ENCODE measurements around the gene IDUA. TPM values are rescaled to one million over a fixed set of nuclear protein-coding genes. Genes with fewer than 3 reads are reported as not detected.

The IDUA gene
- total and polyA plus RNA-seq, 12 donors, result 4.6 to 13.3 (median 8.7) TPM

DNA sequence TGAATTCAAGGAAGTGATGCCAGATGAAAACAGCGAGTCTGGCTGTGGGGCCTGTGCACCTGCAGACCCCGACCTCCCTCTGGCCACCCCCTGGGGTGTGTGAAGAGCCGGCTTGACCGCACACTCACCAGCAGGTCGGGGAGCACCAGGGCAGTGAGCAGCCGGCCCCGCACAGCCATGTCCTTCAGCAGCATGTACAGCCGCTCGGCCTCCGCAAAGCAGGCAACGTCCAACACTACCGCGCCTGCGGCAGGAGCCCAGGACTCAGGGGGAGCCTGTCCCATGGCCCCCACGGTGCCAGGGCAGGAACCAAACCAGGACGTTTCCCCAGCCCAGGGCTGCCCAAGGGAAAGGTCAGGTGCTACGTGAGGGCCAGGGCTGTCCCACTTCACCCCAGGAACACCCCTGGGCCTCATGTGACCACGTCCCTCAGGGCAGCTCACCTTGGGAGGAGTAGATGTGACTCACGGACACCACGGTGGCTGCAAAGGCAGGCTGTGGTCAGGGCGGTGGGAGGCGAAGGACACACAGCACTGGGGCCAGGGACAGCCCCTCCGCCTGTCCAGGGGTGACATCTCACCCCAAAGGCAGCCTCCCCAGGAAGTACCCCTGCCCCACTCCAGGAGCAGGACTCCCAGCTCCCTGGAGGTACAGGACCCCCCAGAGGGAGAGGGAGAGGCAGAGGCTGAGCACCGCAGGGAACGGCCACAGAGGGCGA, 21.6 kb upstream of the IDUA start:
- Histone ChIP-seq H3K36me3 (peaks cover 0 to 59% (median 17%) of the 10 kb centered on the region in 9 donors), H3K9me3 (no peaks in the 10 kb centered on the region), H3K4me3 (no peak overlapping the region), H3K27ac (no peak overlapping the region), H3K4me1 (peaks cover 0 to 12% (median 0%) of the 10 kb centered on the region in 9 donors), H3K27me3 (peaks cover 0 to 10% (median 0%) of the 10 kb centered on the region in 7 donors)
- peak in 1 of 2 donors; percentile 12 for DNase-seq
- TF ChIP-seq, protein P1, sequence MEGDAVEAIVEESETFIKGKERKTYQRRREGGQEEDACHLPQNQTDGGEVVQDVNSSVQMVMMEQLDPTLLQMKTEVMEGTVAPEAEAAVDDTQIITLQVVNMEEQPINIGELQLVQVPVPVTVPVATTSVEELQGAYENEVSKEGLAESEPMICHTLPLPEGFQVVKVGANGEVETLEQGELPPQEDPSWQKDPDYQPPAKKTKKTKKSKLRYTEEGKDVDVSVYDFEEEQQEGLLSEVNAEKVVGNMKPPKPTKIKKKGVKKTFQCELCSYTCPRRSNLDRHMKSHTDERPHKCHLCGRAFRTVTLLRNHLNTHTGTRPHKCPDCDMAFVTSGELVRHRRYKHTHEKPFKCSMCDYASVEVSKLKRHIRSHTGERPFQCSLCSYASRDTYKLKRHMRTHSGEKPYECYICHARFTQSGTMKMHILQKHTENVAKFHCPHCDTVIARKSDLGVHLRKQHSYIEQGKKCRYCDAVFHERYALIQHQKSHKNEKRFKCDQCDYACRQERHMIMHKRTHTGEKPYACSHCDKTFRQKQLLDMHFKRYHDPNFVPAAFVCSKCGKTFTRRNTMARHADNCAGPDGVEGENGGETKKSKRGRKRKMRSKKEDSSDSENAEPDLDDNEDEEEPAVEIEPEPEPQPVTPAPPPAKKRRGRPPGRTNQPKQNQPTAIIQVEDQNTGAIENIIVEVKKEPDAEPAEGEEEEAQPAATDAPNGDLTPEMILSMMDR (IDR thresholded peaks at IDR 0.05), result no peak
- intact Hi-C loops (cut with DNase I), result no loop called here
- no peak for ATAC-seq
- 94% methylated on average over 26 of the region's 26 CpGs for WGBS, 2 donors

DNA sequence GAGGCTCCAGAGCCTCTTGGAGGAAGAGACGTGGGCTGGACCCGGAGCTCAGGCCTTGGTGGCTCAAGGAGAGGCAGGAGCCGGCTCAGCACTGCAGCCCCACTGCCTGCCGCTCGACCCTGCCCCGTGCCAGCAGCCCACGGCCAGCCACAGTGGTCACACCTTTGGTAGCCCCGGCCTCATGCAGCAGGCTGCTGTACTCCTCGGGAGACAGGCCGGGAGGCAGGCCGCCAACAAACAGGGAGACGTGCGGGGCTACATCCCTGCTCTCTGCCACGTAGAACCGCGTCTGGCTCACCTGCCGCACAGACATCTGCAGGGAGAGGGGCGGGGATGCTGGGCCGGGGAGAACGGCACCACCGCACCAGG, 21.1 kb upstream of the IDUA start:
- H3K4me3 ChIP-seq, result no peak overlapping the region
- H3K4me1 ChIP-seq, result peaks cover 0 to 12% (median 0%) of the 10 kb centered on the region in 9 donors
- 91 to 93% methylated on average over 21 of the region's 21 CpGs for WGBS, 2 donors
- H3K27me3 ChIP-seq, result peaks cover 0 to 10% (median 0%) of the 10 kb centered on the region in 7 donors
- H3K27ac ChIP-seq, result no peak overlapping the region
- DNase-seq, result no peak
- TF ChIP-seq, protein P1 (IDR thresholded peaks at IDR 0.05), result no peak
- H3K36me3 ChIP-seq, result peaks cover 0 to 54% (median 17%) of the 10 kb centered on the region in 9 donors
- intact Hi-C loops (cut with DNase I), result no loop called here
- no peak for ATAC-seq
- H3K9me3 ChIP-seq, result no peaks in the 10 kb centered on the region

DNA sequence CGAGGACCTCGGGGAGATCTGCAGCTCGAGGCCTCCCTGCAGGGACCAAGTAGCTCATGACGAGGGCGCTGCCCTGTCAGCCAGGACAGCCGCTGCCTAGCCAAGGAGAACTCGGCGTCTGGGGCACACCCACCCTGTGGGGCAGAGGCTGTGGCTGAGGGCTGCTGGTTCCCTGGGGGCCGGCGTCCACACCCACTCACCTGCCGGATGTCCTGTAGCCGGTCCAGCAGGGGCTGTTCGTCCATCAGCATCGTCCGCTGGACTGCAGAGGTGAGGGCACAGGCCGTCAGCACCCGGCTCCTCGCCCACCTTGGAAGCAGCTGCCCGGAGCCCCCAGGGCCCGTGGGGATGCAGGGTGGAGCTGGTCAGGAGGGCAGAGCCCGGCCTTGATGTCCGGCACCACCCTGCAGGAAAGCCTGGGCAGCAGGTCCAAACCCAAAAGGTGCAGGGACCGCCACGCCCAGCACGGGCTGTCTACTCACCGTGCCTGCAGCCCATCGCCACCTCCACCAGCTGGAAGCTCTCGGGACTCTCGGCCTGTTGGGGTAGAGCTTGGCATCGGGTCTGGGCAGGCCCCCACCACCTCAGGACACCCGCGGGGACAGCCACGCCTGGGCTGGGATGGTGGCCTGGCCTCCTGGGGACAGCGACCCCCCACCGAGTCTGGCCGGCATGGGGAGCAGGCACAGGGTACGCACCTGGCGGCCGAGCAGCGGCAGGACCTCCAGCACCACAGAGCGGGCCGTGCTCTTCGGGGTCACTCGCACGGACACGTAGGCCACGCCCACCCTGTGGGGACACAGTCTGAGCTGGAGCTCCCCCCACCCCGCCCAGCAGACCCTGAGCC, 20.4 kb upstream of the IDUA start:
- no peak overlapping the region for H3K27ac ChIP-seq
- intact Hi-C loops (cut with DNase I), result no loop called here
- peaks cover 0 to 10% (median 0%) of the 10 kb centered on the region in 7 donors for H3K27me3 ChIP-seq
- no peaks in the 10 kb centered on the region for H3K9me3 ChIP-seq
- 90 to 93% methylated on average over 48 of the region's 48 CpGs for WGBS, 2 donors
- DNase-seq (peak in 1 of 2 donors; percentile 10), ATAC-seq (no peak)
- peaks cover 0 to 49% (median 17%) of the 10 kb centered on the region in 9 donors for H3K36me3 ChIP-seq
- H3K4me1 ChIP-seq, result peaks cover 0 to 18% (median 4%) of the 10 kb centered on the region in 9 donors
- H3K4me3 ChIP-seq, result no peak overlapping the region
- TF ChIP-seq, protein P1 (IDR thresholded peaks at IDR 0.05), result no peak
